GM12878 (cell line): ENCODE data around the gene POLR3E. TPM values are rescaled to one million over a fixed set of nuclear protein-coding genes. Genes with fewer than 3 reads are reported as not detected.

ENCODE experiments used
- ATAC-seq: fragments of 200-7000 bp; cut with Tn5 transposase; 3 replicates; pipeline ENCODE4 v1.9.1; 2020; ENCODE audit warnings: mild to moderate bottlenecking, moderate library complexity
- BruUV-seq: library from RNA; stranded (reverse); fragments of 400-500 nt; replicated peaks from 2 replicates; lab custom pipeline; 2021; lab: Mats Ljungman, UMichigan
- CTCF ChIA-PET: fragments of 300-600 bp; sonication (Branson Sonifier 250); formaldehyde crosslinking; extraction: SDS; loops from one replicate; lab custom pipeline; 2021; ENCODE audit warnings: inconsistent platforms; lab: Yijun Ruan, JAX
- POLR2A ChIA-PET: fragments of 350-600 bp; formaldehyde crosslinking; extraction: SDS; loops from one replicate; lab custom pipeline; 2021; ENCODE audit warnings: inconsistent platforms; lab: Charles Lee
- RAD21 ChIA-PET: fragments of 300-600 bp; sonication (Branson Sonifier 250); formaldehyde crosslinking; loops from one replicate; lab custom pipeline; 2023; ENCODE audit warnings: antibody characterized with exemption; ENCODE audit not compliant: unreplicated experiment; lab: Charles Lee
- SMC1A ChIA-PET: fragments of 300-600 bp; sonication (Branson Sonifier 250); formaldehyde crosslinking; loops from one replicate; lab custom pipeline; 2023; ENCODE audit not compliant: unreplicated experiment, uncharacterized antibody; lab: Charles Lee
- DNase-seq: peaks from one replicate; pipeline ENCODE4 v3.0.0-alpha.2; 2011; ENCODE audit warnings: low read depth, low spot score
- FAIRE-seq: peaks from 3 replicates; lab custom pipeline; 2011; peaks lifted over from hg19 to GRCh38; lab: Jason Lieb, UNC
- H2AFZ ChIP-seq: 2 replicates; pipeline ENCODE4 v1.6.0; 2011; ENCODE audit warnings: low read depth, low read length, control low read depth; ENCODE audit not compliant: control insufficient read depth
- H3K27ac ChIP-seq: 2 replicates; pipeline ENCODE4 v1.5.1; 2011; ENCODE audit warnings: control low read depth; ENCODE audit not compliant: control insufficient read depth, insufficient read depth
- H3K27me3 ChIP-seq, 2 experiments: replicated peaks in 1 of 2; 2 replicates each; pipeline versions ENCODE4 v1.6.0 to v1.6.1; 2011; ENCODE audit warnings: low read length in 1 of 2; ENCODE audit not compliant: control insufficient read depth in 2 of 2, insufficient read depth in 2 of 2
- H3K36me3 ChIP-seq, 2 experiments: 2 replicates each; pipeline ENCODE4 v1.5.1; 2011; ENCODE audit warnings: low read length in 1 of 2; ENCODE audit not compliant: control insufficient read depth in 2 of 2, insufficient read depth in 2 of 2
- H3K4me1 ChIP-seq: 2 replicates; pipeline ENCODE4 v1.6.1; 2011; ENCODE audit warnings: mild to moderate bottlenecking, low read length, moderate library complexity, mixed read lengths; ENCODE audit not compliant: control insufficient read depth, insufficient read depth
- H3K4me2 ChIP-seq: 2 replicates; pipeline ENCODE4 v1.6.0; 2011; ENCODE audit warnings: control low read depth; ENCODE audit not compliant: control insufficient read depth, insufficient read depth
- H3K4me3 ChIP-seq: fragments of 200-600 bp; sonication (generic); 2 replicates; pipeline ENCODE4 v1.5.1; 2016
- H3K79me2 ChIP-seq: 2 replicates; pipeline ENCODE4 v1.6.0; 2011; ENCODE audit warnings: low read length; ENCODE audit not compliant: control insufficient read depth, insufficient read depth
- H3K9ac ChIP-seq: 2 replicates; pipeline ENCODE4 v1.8.0; 2011; ENCODE audit warnings: low read length, control low read depth, mixed read lengths; ENCODE audit not compliant: control insufficient read depth, insufficient read depth
- H3K9me3 ChIP-seq: replicated peaks from 3 replicates; pipeline ENCODE4 v1.5.1; 2011; ENCODE audit warnings: mild to moderate bottlenecking, low read length; ENCODE audit not compliant: control insufficient read depth, insufficient read depth
- H4K20me1 ChIP-seq: 2 replicates; pipeline ENCODE4 v1.6.0; 2011; ENCODE audit not compliant: control insufficient read depth, insufficient read depth
- ASH2L ChIP-seq: fragments of 300-600, 200-600 bp; sonication (generic); IDR thresholded peaks from 2 replicates; pipeline ENCODE4 v1.6.1; 2017; ENCODE audit warnings: low read depth, mild to moderate bottlenecking, borderline replicate concordance
- CHD4 ChIP-seq: fragments of 200-600 bp; sonication (generic); IDR thresholded peaks from 2 replicates; pipeline ENCODE4 v1.6.1; 2016; ENCODE audit warnings: mild to moderate bottlenecking
- EED ChIP-seq: sonication (generic); IDR thresholded peaks from 2 replicates; pipeline ENCODE4 v1.6.1; 2016; ENCODE audit warnings: antibody characterized with exemption, low read depth
- ETV6 ChIP-seq, 2 experiments: fragments of 450-650 bp in 1 of 2; IDR thresholded peaks in 1 of 2; conservative IDR thresholded peaks in 1 of 2; 2 replicates each; pipeline ENCODE4 v1.6.1; 2014; ENCODE audit warnings: antibody characterized with exemption in 1 of 2, borderline replicate concordance in 1 of 2, low read depth in 1 of 2, mild to moderate bottlenecking in 1 of 2, moderate library complexity in 1 of 2
- IRF3 ChIP-seq: fragments of 450-650 bp; IDR thresholded peaks from 2 replicates; pipeline ENCODE4 v1.6.1; 2014; ENCODE audit warnings: mild to moderate bottlenecking
- NRF1 ChIP-seq: conservative IDR thresholded peaks from 2 replicates; pipeline ENCODE4 v1.6.1; 2011; ENCODE audit warnings: mild to moderate bottlenecking, low read depth, low read length, improper control_type of control experiment
- PAX8 ChIP-seq: fragments of 450-650 bp; IDR thresholded peaks from 2 replicates; pipeline ENCODE4 v1.6.1; 2017; ENCODE audit warnings: mild to moderate bottlenecking, moderate library complexity
- RELA ChIP-seq: fragments of 450-650 bp; IDR thresholded peaks from 2 replicates; pipeline ENCODE4 v1.8.0; 2014; ENCODE audit warnings: borderline replicate concordance; ENCODE audit not compliant: partially characterized antibody
- RFX5 ChIP-seq: IDR thresholded peaks from 2 replicates; pipeline ENCODE4 v1.6.1; 2011; ENCODE audit warnings: low read depth, low read length, improper control_type of control experiment
- SRF ChIP-seq, 2 experiments: IDR thresholded peaks; 2 replicates each; pipeline ENCODE4 v1.6.1; 2011; ENCODE audit warnings: low read depth in 2 of 2, low read length in 2 of 2, mild to moderate bottlenecking in 1 of 2, moderate library complexity in 1 of 2
- ZBTB4 ChIP-seq: fragments of 450-650 bp; formaldehyde crosslinking; IDR thresholded peaks from 2 replicates; pipeline ENCODE4 v1.4.0; 2022; ENCODE audit warnings: mild to moderate bottlenecking, moderate library complexity
- ZNF622 ChIP-seq: fragments of 450-650 bp; IDR thresholded peaks from 2 replicates; pipeline ENCODE4 v1.6.1; 2017; ENCODE audit warnings: mild to moderate bottlenecking, inconsistent platforms
- WGBS: methylation state at CpG from one replicate; pipeline ENCODE4 v1.1.6; 2016; ENCODE audit warnings: low lambda C conversion rate; ENCODE audit not compliant: insufficient replicate concordance, insufficient coverage; ENCODE audit errors: missing lambda C conversion rate; 5-methylcytosine and 5-hydroxymethylcytosine counted together
- in situ Hi-C: fragments of 300-500 bp; cut with MboI; formaldehyde crosslinking; loops from 9 replicates; pipeline ENCODE4 v1.14.3; 2018; ENCODE audit warnings: mixed read lengths
- intact Hi-C: fragments of 100-400 bp; cut with micrococcal nuclease; formaldehyde crosslinking; loops from one replicate; pipeline ENCODE4 v1.14.2; 2022; ENCODE audit not compliant: unreplicated experiment
- polyA plus RNA-seq, 11 experiments: library from polyadenylated mRNA; depleted of rRNA in 4 of 11; unstranded in 6 of 11; stranded (reverse) in 5 of 11; fragments of >200 nt; fragmentation: Nextera tagmentation in 4 of 11; fragmentation: Illumina TruSeq in 1 of 11; extraction: Ambion mirVana in 4 of 11; extraction: Trizol in 1 of 11; gene quantifications; 1 replicate in 1 of 11; 2 replicates in 10 of 11; pipeline versions ENCODE4 v1.2.1 to v1.2.3, GENCODE V29; 2011 to 2016; ENCODE audit warnings: inconsistent platforms in 2 of 11, missing spikeins in 2 of 11, low read depth in 1 of 11
- total RNA-seq, 4 experiments: library from RNA; depleted of rRNA in 3 of 4; stranded (reverse); fragments of >200 nt in 3 of 4; fragmentation: Illumina TruSeq in 1 of 4; extraction: Trizol in 1 of 4; gene quantifications; 2 replicates each; pipeline versions ENCODE4 v1.2.1 to v1.2.3, GENCODE V29; 2013 to 2021

The POLR3E gene
- total and polyA plus RNA-seq, 10 of the 15 experiments (the other 5 are each of a cell fraction or from before 2014, with no cell fraction given): 11.1 to 79.5 (median 39.7) TPM

DNA sequence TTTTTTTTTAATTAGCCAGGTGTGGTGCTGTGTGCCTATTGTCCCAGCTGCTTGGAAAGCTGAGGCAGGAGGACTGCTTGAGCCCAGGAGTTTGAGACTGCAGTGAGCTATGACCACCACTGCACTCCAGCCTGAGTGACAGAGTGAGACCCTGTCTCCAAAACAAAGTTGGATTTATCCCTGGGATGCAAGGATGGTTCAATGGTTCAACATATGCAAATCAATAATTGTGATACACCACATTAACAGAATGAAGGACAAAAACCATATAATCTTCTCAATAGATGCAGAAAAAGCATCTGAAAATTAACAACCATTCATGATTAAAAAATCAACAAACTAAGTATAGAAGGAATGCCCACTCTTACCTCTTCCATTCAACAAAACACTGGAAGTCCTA is 43.7 kb downstream of the POLR3E start:
- Histone ChIP-seq H3K36me3 (peaks cover 3% of the 10 kb centered on the region in 2 experiments; a peak in 3 of 4 replicates), H3K9me3 (peaks cover 11% of the 10 kb centered on the region), H3K4me2 (no peak overlapping the region), H3K4me3 (no peak overlapping the region), H3K27me3 (no peaks in the 10 kb centered on the region), H2AFZ (no peak overlapping the region), H3K79me2 (no peaks in the 10 kb centered on the region), H4K20me1 (no peaks in the 10 kb centered on the region), H3K4me1 (no peaks in the 10 kb centered on the region), H3K27ac (no peak overlapping the region), H3K9ac (no peak overlapping the region)
- BruUV-seq: no TSS peak
- FAIRE-seq (no peak), DNase-seq (no peak), ATAC-seq (no peak)
- ChIA-PET POLR2A (no interaction called here), RAD21 (interaction anchor here (0.7 to 0.8 kb wide), 2 partner anchors 14 to 89 kb away, joined by 3 to 6 read pairs; no protein-coding TSS in a partner anchor), CTCF (no interaction called here), SMC1A (no interaction called here)
- TF ChIP-seq ETV6 (conservative IDR thresholded peaks at IDR 0.05 in 1 of 2, IDR thresholded peaks at IDR 0.05 in 1 of 2; ENCODE audit: borderline replicate concordance in 1 of 2, low read depth in 1 of 2): no peak
- TF ChIP-seq ASH2L: no peak
- intact Hi-C loops (no loop called here), in situ Hi-C loops (no loop called here)

- no peak overlapping the region for H3K9ac ChIP-seq
- ChIA-PET CTCF (interaction anchor here (1.1 kb wide), 1 partner anchor 42 kb away, joined by 4 read pairs; no protein-coding TSS in a partner anchor), RAD21 (interaction anchor here (0.9 kb wide), 1 partner anchor 66 kb away, joined by 3 read pairs; no protein-coding TSS in a partner anchor), SMC1A (interaction anchor here (1.2 to 1.5 kb wide), 2 partner anchors 11 to 24 kb away, joined by 4 read pairs; no protein-coding TSS in a partner anchor), POLR2A (no interaction called here)
- DNase-seq (no peak), ATAC-seq (no peak), FAIRE-seq (no peak)
- H4K20me1 ChIP-seq: no peaks in the 10 kb centered on the region
- H3K36me3 ChIP-seq: peaks cover 5 to 8% of the 10 kb centered on the region in 2 experiments; a peak in 3 of 4 replicates
- no peak overlapping the region for H2AFZ ChIP-seq
- H3K4me3 ChIP-seq: no peak overlapping the region
- no peak overlapping the region for H3K27ac ChIP-seq
- in situ Hi-C loops: no loop called here
- no peaks in the 10 kb centered on the region for H3K79me2 ChIP-seq
- BruUV-seq: no TSS peak
- no peaks in the 10 kb centered on the region for H3K27me3 ChIP-seq
- intact Hi-C loops: no loop called here
- no peaks in the 10 kb centered on the region for H3K4me1 ChIP-seq
- H3K4me2 ChIP-seq: no peak overlapping the region
- peaks cover 4% of the 10 kb centered on the region for H3K9me3 ChIP-seq
- WGBS: 98% methylated on average over 2 of the region's 2 CpGs
- TF ChIP-seq ZBTB4 (CRISPR knock-in tag): no peak
- TF ChIP-seq PAX8: no peak
- no peak for TF ChIP-seq EED
- no peak for TF ChIP-seq CHD4
- TF ChIP-seq RELA: no peak
- TF ChIP-seq NRF1: no peak
- no peak for TF ChIP-seq ZNF622
- no peak for TF ChIP-seq SRF (IDR thresholded peaks at IDR 0.05; ENCODE audit: low read depth in 2 of 2, low read length in 2 of 2)
- TF ChIP-seq RFX5: no peak
- no peak for TF ChIP-seq IRF3
Observed at GRCh38 chr16:22342082-22342481, 44.9 kb downstream of the POLR3E start.
